GM12878 (cell line): ENCODE results near the gene TMEM150A. TPM values are rescaled to one million over a fixed set of nuclear protein-coding genes. Genes with fewer than 3 reads are reported as not detected.
A peak's percentile ranks its signal among the peaks of the same experiment; 100 is the strongest.

Source experiments
- ATAC-seq: fragments of 200-7000 bp; cut with Tn5 transposase; 3 replicates; pipeline ENCODE4 v1.9.1; 2020; ENCODE audit warnings: mild to moderate bottlenecking, moderate library complexity
- BruUV-seq: library from RNA; stranded (reverse); fragments of 400-500 nt; replicated peaks from 2 replicates; lab custom pipeline; 2021; lab: Mats Ljungman, UMichigan
- CTCF ChIA-PET: fragments of 300-600 bp; sonication (Branson Sonifier 250); formaldehyde crosslinking; extraction: SDS; loops from one replicate; lab custom pipeline; 2021; ENCODE audit warnings: inconsistent platforms; lab: Yijun Ruan, JAX
- POLR2A ChIA-PET: fragments of 350-600 bp; formaldehyde crosslinking; extraction: SDS; loops from one replicate; lab custom pipeline; 2021; ENCODE audit warnings: inconsistent platforms; lab: Charles Lee
- RAD21 ChIA-PET: fragments of 300-600 bp; sonication (Branson Sonifier 250); formaldehyde crosslinking; loops from one replicate; lab custom pipeline; 2023; ENCODE audit warnings: antibody characterized with exemption; ENCODE audit not compliant: unreplicated experiment; lab: Charles Lee
- SMC1A ChIA-PET: fragments of 300-600 bp; sonication (Branson Sonifier 250); formaldehyde crosslinking; loops from one replicate; lab custom pipeline; 2023; ENCODE audit not compliant: unreplicated experiment, uncharacterized antibody; lab: Charles Lee
- DNase-seq: peaks from one replicate; pipeline ENCODE4 v3.0.0-alpha.2; 2011; ENCODE audit warnings: low read depth, low spot score
- FAIRE-seq: peaks from 3 replicates; lab custom pipeline; 2011; peaks lifted over from hg19 to GRCh38; lab: Jason Lieb, UNC
- H2AFZ ChIP-seq: 2 replicates; pipeline ENCODE4 v1.6.0; 2011; ENCODE audit warnings: low read depth, low read length, control low read depth; ENCODE audit not compliant: control insufficient read depth
- H3K27ac ChIP-seq: 2 replicates; pipeline ENCODE4 v1.5.1; 2011; ENCODE audit warnings: control low read depth; ENCODE audit not compliant: control insufficient read depth, insufficient read depth
- H3K27me3 ChIP-seq, 2 experiments: replicated peaks in 1 of 2; 2 replicates each; pipeline versions ENCODE4 v1.6.0 to v1.6.1; 2011; ENCODE audit warnings: low read length in 1 of 2; ENCODE audit not compliant: control insufficient read depth in 2 of 2, insufficient read depth in 2 of 2
- H3K36me3 ChIP-seq, 2 experiments: 2 replicates each; pipeline ENCODE4 v1.5.1; 2011; ENCODE audit warnings: low read length in 1 of 2; ENCODE audit not compliant: control insufficient read depth in 2 of 2, insufficient read depth in 2 of 2
- H3K4me1 ChIP-seq: 2 replicates; pipeline ENCODE4 v1.6.1; 2011; ENCODE audit warnings: mild to moderate bottlenecking, low read length, moderate library complexity, mixed read lengths; ENCODE audit not compliant: control insufficient read depth, insufficient read depth
- H3K4me2 ChIP-seq: 2 replicates; pipeline ENCODE4 v1.6.0; 2011; ENCODE audit warnings: control low read depth; ENCODE audit not compliant: control insufficient read depth, insufficient read depth
- H3K4me3 ChIP-seq: fragments of 200-600 bp; sonication (generic); 2 replicates; pipeline ENCODE4 v1.5.1; 2016
- H3K79me2 ChIP-seq: 2 replicates; pipeline ENCODE4 v1.6.0; 2011; ENCODE audit warnings: low read length; ENCODE audit not compliant: control insufficient read depth, insufficient read depth
- H3K9ac ChIP-seq: 2 replicates; pipeline ENCODE4 v1.8.0; 2011; ENCODE audit warnings: low read length, control low read depth, mixed read lengths; ENCODE audit not compliant: control insufficient read depth, insufficient read depth
- H3K9me3 ChIP-seq: replicated peaks from 3 replicates; pipeline ENCODE4 v1.5.1; 2011; ENCODE audit warnings: mild to moderate bottlenecking, low read length; ENCODE audit not compliant: control insufficient read depth, insufficient read depth
- H4K20me1 ChIP-seq: 2 replicates; pipeline ENCODE4 v1.6.0; 2011; ENCODE audit not compliant: control insufficient read depth, insufficient read depth
- ASH2L ChIP-seq: fragments of 300-600, 200-600 bp; sonication (generic); IDR thresholded peaks from 2 replicates; pipeline ENCODE4 v1.6.1; 2017; ENCODE audit warnings: low read depth, mild to moderate bottlenecking, borderline replicate concordance
- BMI1 ChIP-seq: fragments of 450-650 bp; IDR thresholded peaks from 2 replicates; pipeline ENCODE4 v1.6.1; 2016; ENCODE audit warnings: mild to moderate bottlenecking, moderate library complexity, borderline replicate concordance
- CEBPB ChIP-seq, 2 experiments: fragments of 150-350 bp in 1 of 2; IDR thresholded peaks; 2 replicates each; pipeline ENCODE4 v1.6.1; 2012 to 2014; ENCODE audit warnings: low read depth in 2 of 2, low read length in 2 of 2, borderline replicate concordance in 1 of 2, inconsistent platforms in 1 of 2
- FOXK2 ChIP-seq: fragments of 450-650 bp; IDR thresholded peaks from 2 replicates; pipeline ENCODE4 v1.6.1; 2017; ENCODE audit warnings: mild to moderate bottlenecking, moderate library complexity
- IRF4 ChIP-seq: IDR thresholded peaks from 2 replicates; pipeline ENCODE4 v1.6.1; 2011; ENCODE audit warnings: low read depth, low read length
- MYC ChIP-seq: IDR thresholded peaks from 2 replicates; pipeline ENCODE4 v1.6.1; 2011; ENCODE audit warnings: mild to moderate bottlenecking, low read length, moderate library complexity, inconsistent platforms; ENCODE audit not compliant: insufficient read depth, insufficient replicate concordance, insufficient read length, severe bottlenecking
- RFX5 ChIP-seq: IDR thresholded peaks from 2 replicates; pipeline ENCODE4 v1.6.1; 2011; ENCODE audit warnings: low read depth, low read length, improper control_type of control experiment
- RUNX3 ChIP-seq: IDR thresholded peaks from 2 replicates; pipeline ENCODE4 v1.6.1; 2012; ENCODE audit warnings: low read length, inconsistent platforms
- SIX5 ChIP-seq: IDR thresholded peaks from 2 replicates; pipeline ENCODE4 v1.6.1; 2011; ENCODE audit warnings: mild to moderate bottlenecking, low read depth, low read length, moderate library complexity; ENCODE audit not compliant: severe bottlenecking
- SMAD5 ChIP-seq: IDR thresholded peaks from 2 replicates; pipeline ENCODE4 v1.6.1; 2016; ENCODE audit warnings: antibody characterized with exemption, low read depth
- SPI1 ChIP-seq: IDR thresholded peaks from 2 replicates; pipeline ENCODE4 v1.6.1; 2011; ENCODE audit warnings: low read depth, mild to moderate bottlenecking, low read length, moderate library complexity, borderline replicate concordance; ENCODE audit not compliant: insufficient read depth
- TBL1XR1 ChIP-seq: IDR thresholded peaks from 2 replicates; pipeline ENCODE4 v1.6.1; 2012; ENCODE audit warnings: low read depth, low read length, improper control_type of control experiment
- ZBED1 ChIP-seq: IDR thresholded peaks from 2 replicates; pipeline ENCODE4 v1.6.1; 2016; ENCODE audit warnings: borderline replicate concordance
- ZNF207 ChIP-seq: fragments of 450-650 bp; IDR thresholded peaks from 2 replicates; pipeline ENCODE4 v1.6.1; 2014; ENCODE audit warnings: antibody characterized with exemption, mild to moderate bottlenecking, borderline replicate concordance
- ZNF622 ChIP-seq: fragments of 450-650 bp; IDR thresholded peaks from 2 replicates; pipeline ENCODE4 v1.6.1; 2017; ENCODE audit warnings: mild to moderate bottlenecking, inconsistent platforms
- ZZZ3 ChIP-seq: IDR thresholded peaks from 2 replicates; pipeline ENCODE4 v1.6.1; 2011; ENCODE audit warnings: low read depth; ENCODE audit not compliant: control insufficient read depth, insufficient read length
- WGBS: methylation state at CpG from one replicate; pipeline ENCODE4 v1.1.6; 2016; ENCODE audit warnings: low lambda C conversion rate; ENCODE audit not compliant: insufficient replicate concordance, insufficient coverage; ENCODE audit errors: missing lambda C conversion rate; 5-methylcytosine and 5-hydroxymethylcytosine counted together
- in situ Hi-C: fragments of 300-500 bp; cut with MboI; formaldehyde crosslinking; loops from 9 replicates; pipeline ENCODE4 v1.14.3; 2018; ENCODE audit warnings: mixed read lengths
- intact Hi-C: fragments of 100-400 bp; cut with micrococcal nuclease; formaldehyde crosslinking; loops from one replicate; pipeline ENCODE4 v1.14.2; 2022; ENCODE audit not compliant: unreplicated experiment
- polyA plus RNA-seq, 11 experiments: library from polyadenylated mRNA; depleted of rRNA in 4 of 11; unstranded in 6 of 11; stranded (reverse) in 5 of 11; fragments of >200 nt; fragmentation: Nextera tagmentation in 4 of 11; fragmentation: Illumina TruSeq in 1 of 11; extraction: Ambion mirVana in 4 of 11; extraction: Trizol in 1 of 11; gene quantifications; 1 replicate in 1 of 11; 2 replicates in 10 of 11; pipeline versions ENCODE4 v1.2.1 to v1.2.3, GENCODE V29; 2011 to 2016; ENCODE audit warnings: inconsistent platforms in 2 of 11, missing spikeins in 2 of 11, low read depth in 1 of 11
- total RNA-seq, 4 experiments: library from RNA; depleted of rRNA in 3 of 4; stranded (reverse); fragments of >200 nt in 3 of 4; fragmentation: Illumina TruSeq in 1 of 4; extraction: Trizol in 1 of 4; gene quantifications; 2 replicates each; pipeline versions ENCODE4 v1.2.1 to v1.2.3, GENCODE V29; 2013 to 2021
- TF ChIP-seq, protein P1 (sequence below): fragments of 450-650 bp; formaldehyde crosslinking; IDR thresholded peaks from 2 replicates; pipeline ENCODE4 v1.5.0; 2022; ENCODE audit warnings: mild to moderate bottlenecking, missing genetic modification characterization
- TF ChIP-seq, protein P2 (sequence below): IDR thresholded peaks from 2 replicates; pipeline ENCODE4 v1.6.1; 2011; ENCODE audit warnings: borderline replicate concordance, low read depth, mild to moderate bottlenecking, moderate library complexity, mixed read lengths, low read length; ENCODE audit not compliant: insufficient read depth; ENCODE audit errors: extremely low read length
- TF ChIP-seq, protein P3 (sequence below): IDR thresholded peaks from 2 replicates; pipeline ENCODE4 v1.6.1; 2011; ENCODE audit warnings: borderline replicate concordance, low read depth, mild to moderate bottlenecking, moderate library complexity, low read length; ENCODE audit not compliant: insufficient read depth, poor library complexity, severe bottlenecking

Gene TMEM150A
- total and polyA plus RNA-seq, 10 of the 15 experiments (the other 5 are each of a cell fraction or from before 2014, with no cell fraction given) = 0.45 to 4.4 (median 2.6) TPM

- H3K27me3 ChIP-seq = no peaks in the 10 kb centered on the region
- peaks cover 20% of the 10 kb centered on the region for H3K4me1 ChIP-seq
- no peak overlapping the region; the same call in none of the 2 replicates for H3K9ac ChIP-seq
- ATAC-seq (no peak), DNase-seq (no peak), FAIRE-seq (no peak)
- H3K79me2 ChIP-seq = no peaks in the 10 kb centered on the region; the same call in 1 of the 2 replicates
- in situ Hi-C loops = no loop called here
- no peak overlapping the region for H3K4me3 ChIP-seq
- H2AFZ ChIP-seq = no peak overlapping the region
- ChIA-PET SMC1A (interaction anchor here (0.9 kb wide), 1 partner anchor 10 kb away, joined by 3 read pairs; the partner anchor contains the start of gene RNF181), RAD21 (no interaction called here), POLR2A (interaction anchor here (0.5 to 1.2 kb wide), 3 partner anchors 10 to 1163 kb away, joined by 3 to 5 read pairs (median 4); partner anchors contain the start of gene RNF181), CTCF (no interaction called here)
- no TSS peak for BruUV-seq
- intact Hi-C loops = no loop called here
- H3K36me3 ChIP-seq = peaks cover 0 to 6% of the 10 kb centered on the region in 2 experiments; a peak in 2 of 4 replicates
- peak overlapping the region; percentile 97; the same call in 1 of the 2 replicates for H3K4me2 ChIP-seq
- H4K20me1 ChIP-seq = no peaks in the 10 kb centered on the region
- WGBS = 100% methylated on average over 1 of the region's 1 CpG
- TF ChIP-seq TBL1XR1 = no peak
- no peak for TF ChIP-seq RUNX3
- no peak for TF ChIP-seq ZBED1
- no peak for TF ChIP-seq RFX5
- no peak for TF ChIP-seq FOXK2
- TF ChIP-seq ASH2L = no peak
- no peak for TF ChIP-seq ZNF622
- TF ChIP-seq SIX5 = no peak
- TF ChIP-seq IRF4 = no peak
- TF ChIP-seq ZZZ3 = no peak
- no peak; the same call in 1 of the 2 replicates for TF ChIP-seq SPI1
- TF ChIP-seq, protein P1, sequence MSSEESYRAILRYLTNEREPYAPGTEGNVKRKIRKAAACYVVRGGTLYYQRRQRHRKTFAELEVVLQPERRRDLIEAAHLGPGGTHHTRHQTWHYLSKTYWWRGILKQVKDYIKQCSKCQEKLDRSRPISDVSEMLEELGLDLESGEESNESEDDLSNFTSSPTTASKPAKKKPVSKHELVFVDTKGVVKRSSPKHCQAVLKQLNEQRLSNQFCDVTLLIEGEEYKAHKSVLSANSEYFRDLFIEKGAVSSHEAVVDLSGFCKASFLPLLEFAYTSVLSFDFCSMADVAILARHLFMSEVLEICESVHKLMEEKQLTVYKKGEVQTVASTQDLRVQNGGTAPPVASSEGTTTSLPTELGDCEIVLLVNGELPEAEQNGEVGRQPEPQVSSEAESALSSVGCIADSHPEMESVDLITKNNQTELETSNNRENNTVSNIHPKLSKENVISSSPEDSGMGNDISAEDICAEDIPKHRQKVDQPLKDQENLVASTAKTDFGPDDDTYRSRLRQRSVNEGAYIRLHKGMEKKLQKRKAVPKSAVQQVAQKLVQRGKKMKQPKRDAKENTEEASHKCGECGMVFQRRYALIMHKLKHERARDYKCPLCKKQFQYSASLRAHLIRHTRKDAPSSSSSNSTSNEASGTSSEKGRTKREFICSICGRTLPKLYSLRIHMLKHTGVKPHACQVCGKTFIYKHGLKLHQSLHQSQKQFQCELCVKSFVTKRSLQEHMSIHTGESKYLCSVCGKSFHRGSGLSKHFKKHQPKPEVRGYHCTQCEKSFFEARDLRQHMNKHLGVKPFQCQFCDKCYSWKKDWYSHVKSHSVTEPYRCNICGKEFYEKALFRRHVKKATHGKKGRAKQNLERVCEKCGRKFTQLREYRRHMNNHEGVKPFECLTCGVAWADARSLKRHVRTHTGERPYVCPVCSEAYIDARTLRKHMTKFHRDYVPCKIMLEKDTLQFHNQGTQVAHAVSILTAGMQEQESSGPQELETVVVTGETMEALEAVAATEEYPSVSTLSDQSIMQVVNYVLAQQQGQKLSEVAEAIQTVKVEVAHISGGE = no peak
- TF ChIP-seq BMI1 = no peak
- TF ChIP-seq, protein P2, sequence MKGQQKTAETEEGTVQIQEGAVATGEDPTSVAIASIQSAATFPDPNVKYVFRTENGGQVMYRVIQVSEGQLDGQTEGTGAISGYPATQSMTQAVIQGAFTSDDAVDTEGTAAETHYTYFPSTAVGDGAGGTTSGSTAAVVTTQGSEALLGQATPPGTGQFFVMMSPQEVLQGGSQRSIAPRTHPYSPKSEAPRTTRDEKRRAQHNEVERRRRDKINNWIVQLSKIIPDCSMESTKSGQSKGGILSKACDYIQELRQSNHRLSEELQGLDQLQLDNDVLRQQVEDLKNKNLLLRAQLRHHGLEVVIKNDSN = no peak
- TF ChIP-seq MYC = no peak
- no peak for TF ChIP-seq SMAD5
- TF ChIP-seq, protein P3, sequence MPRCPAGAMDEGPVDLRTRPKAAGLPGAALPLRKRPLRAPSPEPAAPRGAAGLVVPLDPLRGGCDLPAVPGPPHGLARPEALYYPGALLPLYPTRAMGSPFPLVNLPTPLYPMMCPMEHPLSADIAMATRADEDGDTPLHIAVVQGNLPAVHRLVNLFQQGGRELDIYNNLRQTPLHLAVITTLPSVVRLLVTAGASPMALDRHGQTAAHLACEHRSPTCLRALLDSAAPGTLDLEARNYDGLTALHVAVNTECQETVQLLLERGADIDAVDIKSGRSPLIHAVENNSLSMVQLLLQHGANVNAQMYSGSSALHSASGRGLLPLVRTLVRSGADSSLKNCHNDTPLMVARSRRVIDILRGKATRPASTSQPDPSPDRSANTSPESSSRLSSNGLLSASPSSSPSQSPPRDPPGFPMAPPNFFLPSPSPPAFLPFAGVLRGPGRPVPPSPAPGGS = no peak
- TF ChIP-seq CEBPB (IDR thresholded peaks at IDR 0.05; ENCODE audit: borderline replicate concordance in 1 of 2, low read depth in 2 of 2, low read length in 2 of 2) = no peak
- TF ChIP-seq ZNF207 = no peak
- no peak overlapping the region for H3K27ac ChIP-seq
- no peaks in the 10 kb centered on the region for H3K9me3 ChIP-seq
Observed at GRCh38 chr2:85585781-85586105, 16.8 kb downstream of the TMEM150A start.
